Spleen (tissue), 7 donors: ENCODE data around the gene UQCRC1.

ENCODE experiments used
- CTCF ChIP-seq, 11 experiments: fragments of 200-600 bp in 7 of 11; fragments of 450-650 bp in 4 of 11; sonication (generic) in 4 of 11; IDR thresholded peaks in 8 of 11; conservative IDR thresholded peaks in 3 of 11; 1 replicate in 7 of 11; 2 replicates in 4 of 11; pipeline versions ENCODE4 v1.4.0 to v1.8.0; 2016 to 2021; ENCODE audit warnings: antibody characterized with exemption in 11 of 11, inconsistent platforms in 4 of 11, mild to moderate bottlenecking in 1 of 11
- POLR2A ChIP-seq, 3 donors: fragments of 450-650 bp; IDR thresholded peaks; one replicate each; pipeline ENCODE4 v1.5.1; 2017; ENCODE audit warnings: antibody characterized with exemption in 3 of 3, mild to moderate bottlenecking in 1 of 3
- donor health status: DM: no; HTN: no; CAD: no; lungs with moderate emphysema.
- donor health status: DM: no; HTN: no; CAD: no.
- donor health status: DM: no; HTN: no; CAD: no.

- TF ChIP-seq POLR2A (IDR thresholded peaks at IDR 0.05) (no peak), CTCF (IDR thresholded peaks at IDR 0.05 in 8 of 11, conservative IDR thresholded peaks at IDR 0.05 in 3 of 11) (no peak)
Observed at GRCh38 chr3:48642605-48643004, 33.2 kb upstream of the UQCRC1 start.
